GOT3 (cell line): ENCODE results near the gene AMBP.
"Not testable (repeated sequence)": the region's sequence is repeated elsewhere in the genome, so short reads cannot be mapped to it uniquely, and the experiment has no call there.

Experiments used
- DNase-seq: peaks from one replicate; lab custom pipeline; 2025; ENCODE audit warnings: mixed read lengths; lab: John Stamatoyannopoulos, UW

AMBP gene

DNA sequence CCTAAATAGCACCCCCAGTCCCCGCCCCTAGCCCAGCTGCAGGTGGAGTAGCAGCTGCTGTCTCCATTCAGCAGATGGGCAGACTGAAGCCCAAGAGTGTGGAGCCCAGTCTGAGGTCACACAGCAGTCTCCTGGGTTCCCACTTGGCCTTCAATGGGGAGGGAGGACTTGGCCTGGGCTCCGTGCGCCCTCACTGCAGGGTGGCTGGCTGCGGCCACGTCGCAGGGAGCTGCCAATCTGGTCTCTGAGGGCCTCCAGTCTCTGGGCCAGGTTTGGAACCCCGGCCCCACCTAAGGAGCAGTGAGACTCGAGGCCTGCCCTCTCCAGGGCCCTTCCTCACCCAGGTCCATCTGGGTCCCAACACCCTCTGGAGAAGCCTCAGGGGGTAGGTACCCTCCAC, 13.6 kb upstream of the AMBP start:
- no peak for DNase-seq

DNA sequence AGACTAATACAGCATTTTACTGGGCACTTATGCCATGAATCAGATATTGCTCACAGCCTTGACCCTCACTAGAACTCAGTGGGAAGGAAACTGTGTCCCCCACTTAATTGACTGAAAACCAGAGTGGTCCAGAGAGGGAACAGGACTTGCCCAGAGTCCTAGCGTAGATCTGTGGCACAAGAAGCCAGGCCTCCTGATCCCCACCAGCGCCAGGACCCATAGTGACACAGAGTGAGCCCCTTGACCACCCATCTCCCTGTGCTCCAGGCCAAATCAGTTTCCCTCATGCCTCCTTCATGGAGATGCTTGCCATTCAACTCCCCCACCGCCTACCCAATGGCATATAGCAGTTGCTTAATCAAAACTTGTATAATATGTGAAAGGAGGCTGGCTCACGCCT, 12.7 kb upstream of the AMBP start:
- no peak for DNase-seq

GRCh38 chr9:114089206-114089840, 11.2 kb upstream of the AMBP start:
- DNase-seq, result no peak

DNA sequence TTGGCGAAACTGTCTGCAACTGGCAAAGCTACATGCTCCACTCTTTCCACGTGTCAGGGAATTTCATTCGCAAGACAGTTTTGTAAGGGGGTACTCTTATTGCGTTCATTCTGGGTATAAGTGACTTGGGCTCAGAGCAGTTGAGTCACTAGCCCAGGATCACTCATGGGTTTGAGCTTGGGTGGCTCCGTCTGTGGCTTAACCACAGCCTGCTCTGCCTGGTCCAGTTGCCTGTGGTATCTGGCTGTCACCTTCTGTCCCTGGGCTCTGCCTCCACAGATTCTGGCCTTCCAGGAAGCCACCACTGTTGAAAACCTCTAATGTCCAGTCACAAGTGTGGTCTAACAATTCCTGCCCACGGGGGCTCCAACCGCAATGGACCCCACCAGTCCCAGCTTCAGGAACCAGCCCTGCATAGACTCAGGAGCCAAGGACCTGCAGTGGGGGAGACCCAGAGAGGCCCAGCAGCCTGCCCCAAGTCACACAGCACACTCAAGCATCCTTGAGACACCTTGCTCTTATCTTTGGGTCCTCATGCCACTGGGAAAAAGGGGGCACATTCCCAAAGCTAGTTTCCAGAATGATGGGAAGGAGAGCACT, 10.6 kb upstream of the AMBP start:
- no peak for DNase-seq

DNA sequence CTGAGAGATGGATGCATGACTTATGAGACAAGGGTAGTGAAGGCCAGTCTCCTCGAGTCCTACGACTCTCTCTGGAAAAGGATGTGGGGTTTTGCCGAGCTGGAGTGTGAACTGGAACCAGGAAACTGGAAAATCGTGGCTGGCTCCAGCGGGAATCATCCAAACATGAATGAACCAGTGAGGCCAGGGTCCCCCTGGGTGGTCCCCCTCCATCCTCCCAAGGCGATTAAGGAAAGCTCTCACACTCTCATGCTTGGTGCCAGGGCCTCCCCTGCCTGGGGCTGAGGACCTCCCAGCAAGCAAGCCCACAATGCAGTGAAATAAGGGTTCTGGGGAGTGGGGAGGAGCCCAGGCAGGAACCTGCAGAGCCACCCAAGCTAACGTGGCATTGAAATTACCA, 9.6 kb upstream of the AMBP start:
- no peak for DNase-seq

GRCh38 chr9:114086607-114087006, 8.5 kb upstream of the AMBP start:
- DNase-seq, result no peak

- DNase-seq, result no peak
Measured at GRCh38 chr9:114086009-114086408, 7.9 kb upstream of the AMBP start.

- DNase-seq, result no peak
Measured at GRCh38 chr9:114085387-114085789, 7.3 kb upstream of the AMBP start.

DNA sequence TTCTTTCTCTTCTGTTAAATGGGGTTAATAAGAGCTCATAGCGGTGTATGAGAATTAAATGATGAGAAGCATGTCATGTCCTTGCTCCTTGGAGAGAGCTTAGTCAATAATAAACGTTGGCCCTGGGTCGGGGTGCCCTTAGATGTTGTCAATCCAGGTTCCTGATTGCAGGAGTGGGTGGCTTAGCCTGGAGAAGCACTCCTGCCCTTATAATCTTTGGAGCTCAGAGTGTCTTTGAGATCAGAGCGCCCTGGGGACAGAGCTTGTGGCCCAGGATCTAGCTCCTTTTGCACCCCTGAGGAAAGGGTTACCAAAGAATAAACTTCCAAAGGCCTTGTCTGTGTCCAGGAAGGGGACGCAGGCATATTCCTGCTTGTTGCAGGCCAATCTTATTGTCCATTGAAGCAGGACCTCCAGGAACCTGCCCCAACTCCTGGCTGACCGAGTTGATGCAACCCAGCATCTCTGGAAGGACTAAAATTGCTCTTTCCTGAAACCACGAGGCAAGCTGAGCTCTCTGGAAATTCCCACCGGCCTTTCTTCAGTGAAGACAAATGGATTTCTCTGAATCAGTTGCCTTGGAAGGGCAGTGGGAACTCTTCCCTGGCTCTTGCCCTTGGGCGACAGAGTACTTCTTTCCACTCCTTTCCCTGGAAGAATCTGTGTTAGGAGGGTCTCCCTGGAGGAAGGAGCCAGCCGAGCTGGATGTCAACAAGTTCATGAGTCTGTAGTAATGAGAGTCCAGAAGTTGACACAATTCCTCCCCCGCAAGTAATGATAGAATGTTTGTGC, 6.4 kb upstream of the AMBP start:
- no peak for DNase-seq

- no peak for DNase-seq
Measured at GRCh38 chr9:114083666-114084065, 5.6 kb upstream of the AMBP start.

DNA sequence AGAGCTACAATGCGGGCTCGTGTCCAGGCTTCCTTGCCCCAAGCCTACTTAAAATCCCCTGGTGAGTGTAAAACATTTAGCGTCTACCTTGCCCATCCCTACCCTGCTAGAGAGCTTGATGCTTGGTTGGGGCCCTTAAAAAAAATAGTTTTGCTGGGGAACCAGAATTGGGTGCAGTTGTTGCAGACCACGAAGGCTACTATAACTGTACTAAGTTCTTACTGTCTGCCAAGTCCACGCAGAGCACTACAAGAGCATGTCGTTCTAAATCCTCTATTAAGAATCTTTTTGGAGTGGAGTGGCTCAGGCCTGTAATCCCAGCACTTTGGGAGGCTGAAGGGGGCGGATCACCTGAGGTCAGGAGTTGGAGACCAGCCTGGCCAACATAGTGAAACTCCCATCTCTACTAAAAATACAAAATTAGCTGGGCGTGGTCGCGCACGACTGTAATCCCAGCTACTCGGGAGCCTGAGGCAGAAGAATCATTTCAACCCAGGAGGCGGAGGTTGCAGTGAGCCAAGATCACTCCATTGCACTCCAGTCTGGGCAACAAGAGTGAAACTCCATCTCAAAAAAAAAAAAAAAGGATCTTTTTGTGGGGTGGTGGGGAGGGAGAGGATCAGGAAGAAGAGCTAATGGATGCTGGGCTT, 4.8 kb upstream of the AMBP start:
- not testable (repeated sequence) for DNase-seq

DNA sequence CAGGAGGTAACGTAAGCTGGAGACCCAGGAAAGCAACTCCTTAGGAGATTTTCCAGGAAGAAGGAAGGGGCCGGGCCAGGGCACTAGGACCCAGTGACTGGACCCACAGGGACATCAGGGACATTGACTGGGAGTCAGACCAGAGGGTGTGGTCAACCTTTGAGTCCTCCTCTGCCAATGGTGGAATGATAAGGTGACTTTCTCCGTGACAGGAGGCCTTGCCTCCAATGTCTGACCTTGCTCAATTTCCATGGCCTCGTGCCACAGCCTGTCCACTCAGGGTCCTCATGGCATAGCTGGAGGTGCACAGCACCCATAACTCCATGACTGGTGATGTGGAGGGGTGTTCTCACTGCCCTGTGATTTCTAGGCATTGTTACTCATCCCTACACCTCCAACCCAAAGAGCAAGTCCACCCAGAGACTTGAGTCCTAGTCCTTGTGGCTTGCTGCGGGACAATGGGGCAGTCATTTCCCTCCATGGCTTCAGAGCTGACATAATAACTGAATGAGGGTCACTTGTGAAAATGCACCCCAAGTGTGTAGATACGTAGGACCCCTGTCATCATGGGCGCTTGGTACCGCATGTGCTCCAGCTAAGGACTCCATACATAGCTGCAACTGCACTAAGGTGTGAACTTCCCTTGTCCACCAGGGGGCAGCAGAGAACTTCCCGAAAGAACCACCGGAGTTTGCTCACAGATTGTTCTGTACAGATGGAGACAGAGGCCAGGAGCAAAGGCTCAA, 4.1 kb upstream of the AMBP start:
- peak; percentile 6 for DNase-seq

DNA sequence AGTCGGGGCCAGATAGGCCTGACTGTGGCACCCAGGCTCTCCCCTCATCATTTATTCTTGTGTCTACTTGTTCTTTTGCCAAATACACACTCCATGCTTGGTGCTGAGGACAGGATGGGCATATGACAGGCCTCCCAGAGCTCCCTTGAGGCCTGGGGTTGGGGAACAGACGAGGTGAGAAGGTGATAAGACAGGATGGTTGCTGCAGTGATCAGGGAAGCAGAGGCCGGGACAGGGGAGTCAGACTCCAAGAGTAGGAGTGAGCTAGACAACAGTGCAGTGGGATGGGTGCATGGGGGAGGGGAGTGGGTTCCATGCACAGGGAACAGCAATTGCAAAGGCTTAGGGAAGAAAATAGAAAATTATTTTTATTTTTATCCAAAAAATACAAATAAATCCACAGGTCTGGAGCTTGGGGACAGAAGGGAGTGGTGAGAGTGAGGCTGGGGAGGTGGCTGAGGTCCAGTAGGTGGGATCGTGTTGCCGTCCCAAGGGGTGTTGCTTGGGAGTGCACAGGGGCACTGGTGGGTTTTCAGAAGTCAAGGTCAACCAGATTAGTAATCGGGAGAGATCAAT, 3.4 kb upstream of the AMBP start:
- DNase-seq, result no peak

- DNase-seq, result no peak
Measured at GRCh38 chr9:114080773-114081440, 2.8 kb upstream of the AMBP start.

DNA sequence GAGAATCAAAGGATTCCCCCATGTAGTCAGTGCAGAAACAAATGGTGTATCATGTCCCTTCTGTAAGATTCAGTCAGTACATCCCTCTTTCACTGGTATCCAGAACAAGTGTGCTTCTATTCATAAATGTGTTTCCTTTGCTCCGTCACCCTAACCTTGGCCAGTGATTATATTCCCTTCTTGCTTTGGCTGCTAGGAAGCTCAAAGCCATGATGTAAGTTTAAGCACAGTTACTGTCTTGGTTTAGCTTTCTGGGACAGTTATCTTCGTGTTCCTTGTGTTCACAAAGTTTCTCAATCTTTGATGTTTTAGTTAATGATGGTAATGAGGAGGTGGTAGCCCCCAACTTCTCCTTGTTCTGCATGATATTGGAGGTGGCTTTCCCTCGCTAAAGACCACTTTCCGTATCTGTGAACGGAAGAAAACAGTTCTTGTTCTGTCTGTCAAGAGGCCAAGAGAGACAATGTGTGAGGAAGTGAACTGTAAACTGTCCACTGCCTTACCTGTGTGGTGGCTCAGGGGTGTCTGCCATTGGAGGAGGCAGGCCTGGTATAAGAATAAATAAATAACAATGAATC, 2.2 kb upstream of the AMBP start:
- no peak for DNase-seq

- DNase-seq, result no peak
Measured at GRCh38 chr9:114078781-114079156, 669 bp upstream of the AMBP start.

- no peak for DNase-seq
Measured at GRCh38 chr9:114077162-114077837, 800 bp downstream of the AMBP start.

DNA sequence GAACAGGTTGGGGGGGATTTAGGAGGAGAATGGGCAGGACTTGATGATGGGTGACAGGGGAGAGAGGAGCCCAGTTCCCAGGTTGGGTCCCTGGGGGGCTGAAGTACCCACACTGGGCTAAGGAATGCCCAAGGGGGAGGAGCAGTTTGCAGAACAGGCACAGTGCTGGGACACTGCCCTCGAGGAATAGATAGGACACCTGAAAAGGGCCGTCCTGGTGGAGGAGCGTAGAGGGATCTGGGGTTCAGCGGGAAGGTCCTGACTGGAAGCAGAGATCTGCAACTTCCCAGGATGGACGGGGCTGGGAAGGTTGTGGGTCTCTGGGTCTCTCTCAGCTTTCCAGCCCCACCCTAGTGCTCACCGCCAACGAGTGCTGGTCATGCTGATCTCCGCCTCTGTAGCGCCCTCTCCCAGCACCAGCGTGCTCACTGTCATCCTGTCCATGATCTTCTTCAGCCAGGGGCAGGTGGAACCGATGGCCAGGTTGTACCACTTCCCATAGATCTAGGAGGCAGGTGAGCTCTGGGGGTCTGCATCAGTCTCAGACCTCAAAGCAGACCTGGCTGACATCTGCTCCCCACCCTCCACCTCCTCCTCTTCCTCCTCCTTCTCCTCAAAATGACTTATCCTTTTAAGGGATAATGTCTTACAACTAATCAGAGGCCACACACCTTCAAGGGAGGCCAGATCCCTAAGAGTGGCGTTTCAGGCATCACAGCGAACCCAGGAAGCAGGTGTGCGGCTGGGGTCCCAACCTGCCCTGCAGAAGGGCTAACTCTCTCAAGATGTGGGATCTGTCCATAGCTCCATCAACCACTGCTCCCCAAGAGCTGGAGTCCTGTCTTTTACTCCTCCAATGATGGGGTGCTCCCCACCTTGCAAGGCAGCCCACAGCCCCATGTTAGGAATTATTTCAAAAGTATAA, 1.6 kb downstream of the AMBP start:
- no peak for DNase-seq

GRCh38 chr9:114075602-114076001, 2.5 kb downstream of the AMBP start:
- DNase-seq, result no peak
